GM12872 (cell line): ENCODE data around the gene P3R3URF.

ENCODE experiments used
- CTCF ChIP-seq: IDR thresholded peaks from 3 replicates; pipeline ENCODE4 v1.5.1; 2011; ENCODE audit warnings: low read depth, mild to moderate bottlenecking, low read length, moderate library complexity; ENCODE audit not compliant: insufficient read depth

Gene P3R3URF

GRCh38 chr1:46193285-46193684 lies 17.0 kb upstream of the P3R3URF start:
- TF ChIP-seq CTCF = no peak

GRCh38 chr1:46192171-46192570 lies 15.9 kb upstream of the P3R3URF start:
- no peak for TF ChIP-seq CTCF

- no peak for TF ChIP-seq CTCF
Observed at GRCh38 chr1:46191033-46191701, 14.9 kb upstream of the P3R3URF start.

GRCh38 chr1:46190539-46190938 lies 14.3 kb upstream of the P3R3URF start:
- no peak for TF ChIP-seq CTCF

- peak; percentile 27; the same call in 2 of the 3 replicates for TF ChIP-seq CTCF
Observed at GRCh38 chr1:46188295-46189030, 12.2 kb upstream of the P3R3URF start.

GRCh38 chr1:46187106-46187869 lies 11.0 kb upstream of the P3R3URF start:
- no peak for TF ChIP-seq CTCF

- TF ChIP-seq CTCF = no peak
Observed at GRCh38 chr1:46186076-46186475, 9.8 kb upstream of the P3R3URF start.
